Erythroblast (primary cell): Measurements from ENCODE around the gene PPDPF.

Experiments
- GATA1 ChIP-seq: IDR thresholded peaks from 2 replicates; pipeline ENCODE4 v1.6.1; 2011; ENCODE audit warnings: low read depth, mild to moderate bottlenecking, control low read depth, low read length, moderate library complexity
- POLR2A ChIP-seq: IDR thresholded peaks from 2 replicates; pipeline ENCODE4 v1.6.1; 2011; ENCODE audit warnings: mild to moderate bottlenecking, low read length

DNA sequence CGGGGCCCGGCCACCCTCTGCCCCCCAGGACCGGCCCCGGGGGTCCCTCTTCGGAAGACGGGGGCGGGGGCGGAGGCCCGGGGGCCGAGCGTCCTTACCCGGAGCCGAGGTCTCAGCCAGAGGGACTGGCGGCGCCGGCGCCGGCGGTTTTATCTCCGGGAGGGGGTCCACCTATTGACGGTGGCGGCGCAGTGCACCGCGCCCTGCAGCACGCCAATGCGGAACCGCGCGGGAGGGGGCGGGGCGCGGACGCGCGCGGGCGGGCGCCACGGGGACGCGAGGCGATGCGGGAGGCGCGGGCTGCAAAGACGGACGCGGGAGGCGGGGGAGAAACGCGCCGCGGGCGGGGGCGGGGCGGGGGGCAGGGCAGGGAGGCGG is 21.6 kb upstream of the PPDPF start, which contains the start of gene EEF1A2:
- no peak for TF ChIP-seq POLR2A
- TF ChIP-seq GATA1, result no peak
